HEK293 (cell line): ENCODE measurements around the gene CIB1.

Experiments used
- AEBP2 ChIP-seq: fragments of 450-650 bp; formaldehyde crosslinking; IDR thresholded peaks from 2 replicates; pipeline ENCODE4 v1.5.1; 2016; ENCODE audit warnings: missing biosample characterization, missing genetic modification characterization, borderline replicate concordance
- GFI1B ChIP-seq: fragments of 450-650 bp; formaldehyde crosslinking; IDR thresholded peaks from 2 replicates; pipeline ENCODE4 v1.5.1; 2016; ENCODE audit warnings: missing biosample characterization, missing genetic modification characterization
- GLIS1 ChIP-seq: fragments of 450-650 bp; formaldehyde crosslinking; IDR thresholded peaks from 2 replicates; pipeline ENCODE4 v1.5.1; 2016; ENCODE audit warnings: missing biosample characterization, missing genetic modification characterization
- KLF10 ChIP-seq: fragments of 450-650 bp; IDR thresholded peaks from 2 replicates; pipeline ENCODE4 v1.5.1; 2018; ENCODE audit warnings: missing biosample characterization, mild to moderate bottlenecking, missing genetic modification characterization
- KLF7 ChIP-seq: fragments of 450-650 bp; formaldehyde crosslinking; IDR thresholded peaks from 2 replicates; pipeline ENCODE4 v1.5.1; 2016; ENCODE audit warnings: missing biosample characterization, missing genetic modification characterization, borderline replicate concordance
- MEIS1 ChIP-seq: sonication (generic); formaldehyde crosslinking; IDR thresholded peaks from 2 replicates; pipeline ENCODE4 v1.8.1; 2022; ENCODE audit warnings: missing genetic modification reagents, mild to moderate bottlenecking, borderline replicate concordance
- SCRT1 ChIP-seq: fragments of 450-650 bp; formaldehyde crosslinking; IDR thresholded peaks from 2 replicates; pipeline ENCODE4 v1.5.1; 2016; ENCODE audit warnings: missing biosample characterization, missing genetic modification characterization, borderline replicate concordance
- SETDB1 ChIP-seq: IDR thresholded peaks from one replicate; pipeline ENCODE4 v1.6.1; 2017; ENCODE audit warnings: mild to moderate bottlenecking, low read length, moderate library complexity, mixed read lengths; ENCODE audit not compliant: insufficient read length
- ZFP37 ChIP-seq: fragments of 450-650 bp; formaldehyde crosslinking; IDR thresholded peaks from 2 replicates; pipeline ENCODE4 v1.5.1; 2016; ENCODE audit warnings: missing biosample characterization, missing genetic modification characterization
- ZFP69B ChIP-seq: fragments of 450-650 bp; formaldehyde crosslinking; IDR thresholded peaks from 2 replicates; pipeline ENCODE4 v1.5.1; 2016; ENCODE audit warnings: missing biosample characterization, missing genetic modification characterization
- ZNF248 ChIP-seq: fragments of 450-650 bp; formaldehyde crosslinking; IDR thresholded peaks from 2 replicates; pipeline ENCODE4 v1.5.1; 2017; ENCODE audit warnings: missing biosample characterization, missing genetic modification characterization
- ZNF280C ChIP-seq: fragments of 450-650 bp; formaldehyde crosslinking; IDR thresholded peaks from 2 replicates; pipeline ENCODE4 v1.5.1; 2016; ENCODE audit warnings: missing biosample characterization, missing genetic modification characterization
- ZNF302 ChIP-seq: fragments of 450-650 bp; formaldehyde crosslinking; IDR thresholded peaks from 2 replicates; pipeline ENCODE4 v1.5.1; 2016; ENCODE audit warnings: missing biosample characterization, missing genetic modification characterization, low read depth
- ZNF354C ChIP-seq: fragments of 450-650 bp; formaldehyde crosslinking; IDR thresholded peaks from 2 replicates; pipeline ENCODE4 v1.5.1; 2016; ENCODE audit warnings: missing biosample characterization, missing genetic modification characterization, low read depth, borderline replicate concordance
- ZNF394 ChIP-seq: fragments of 450-650 bp; formaldehyde crosslinking; IDR thresholded peaks from 2 replicates; pipeline ENCODE4 v1.5.1; 2016; ENCODE audit warnings: missing biosample characterization, missing genetic modification characterization, mild to moderate bottlenecking, moderate library complexity, borderline replicate concordance
- ZNF416 ChIP-seq: fragments of 450-650 bp; formaldehyde crosslinking; IDR thresholded peaks from 2 replicates; pipeline ENCODE4 v1.5.1; 2016; ENCODE audit warnings: missing biosample characterization, missing genetic modification characterization
- ZNF426 ChIP-seq: fragments of 450-650 bp; formaldehyde crosslinking; IDR thresholded peaks from 2 replicates; pipeline ENCODE4 v1.5.1; 2017; ENCODE audit warnings: missing biosample characterization, missing genetic modification characterization, mild to moderate bottlenecking, inconsistent platforms, moderate library complexity
- ZNF48 ChIP-seq: fragments of 450-650 bp; formaldehyde crosslinking; IDR thresholded peaks from 2 replicates; pipeline ENCODE4 v1.5.1; 2016; ENCODE audit warnings: missing biosample characterization, missing genetic modification characterization
- ZNF555 ChIP-seq: fragments of 450-650 bp; formaldehyde crosslinking; conservative IDR thresholded peaks from 2 replicates; pipeline ENCODE4 v1.5.1; 2017; ENCODE audit warnings: missing biosample characterization, mild to moderate bottlenecking, missing genetic modification characterization, inconsistent platforms
- ZNF561 ChIP-seq: fragments of 450-650 bp; IDR thresholded peaks from 2 replicates; pipeline ENCODE4 v1.5.1; 2018; ENCODE audit warnings: missing biosample characterization, missing genetic modification characterization, borderline replicate concordance
- ZNF704 ChIP-seq: fragments of 450-650 bp; formaldehyde crosslinking; IDR thresholded peaks from 2 replicates; pipeline ENCODE4 v1.5.1; 2016; ENCODE audit warnings: missing biosample characterization, missing genetic modification characterization
- ZNF747 ChIP-seq: fragments of 450-650 bp; formaldehyde crosslinking; IDR thresholded peaks from 2 replicates; pipeline ENCODE4 v1.5.1; 2016; ENCODE audit warnings: missing biosample characterization, missing genetic modification characterization
- ZNF777 ChIP-seq: fragments of 450-650 bp; formaldehyde crosslinking; IDR thresholded peaks from 2 replicates; pipeline ENCODE4 v1.5.1; 2017; ENCODE audit warnings: missing biosample characterization, missing genetic modification characterization, borderline replicate concordance
- ZNF843 ChIP-seq: fragments of 450-650 bp; formaldehyde crosslinking; IDR thresholded peaks from 2 replicates; pipeline ENCODE4 v1.5.1; 2016; ENCODE audit warnings: missing biosample characterization, missing genetic modification characterization
- TF ChIP-seq, protein P1 (sequence below): fragments of 450-650 bp; formaldehyde crosslinking; IDR thresholded peaks from 2 replicates; pipeline ENCODE4 v1.5.1; 2016; ENCODE audit warnings: missing biosample characterization, missing genetic modification characterization
- TF ChIP-seq, protein P2 (sequence below): fragments of 450-650 bp; formaldehyde crosslinking; IDR thresholded peaks from 2 replicates; pipeline ENCODE4 v1.5.1; 2017; ENCODE audit warnings: missing biosample characterization, missing genetic modification characterization
- TF ChIP-seq, protein P3 (sequence below): sonication (generic); formaldehyde crosslinking; IDR thresholded peaks from 2 replicates; pipeline ENCODE4 v1.8.1; 2022; ENCODE audit warnings: mild to moderate bottlenecking, moderate library complexity, missing genetic modification reagents
- TF ChIP-seq, protein P4 (sequence below): fragments of 450-650 bp; formaldehyde crosslinking; IDR thresholded peaks from 2 replicates; pipeline ENCODE4 v1.5.1; 2016; ENCODE audit warnings: missing biosample characterization, missing genetic modification characterization

CIB1 gene

GRCh38 chr15:90233387-90234095 lies at the start of gene CIB1 (continued):
- peak; percentile 64; the same call in 1 of the 2 replicates for TF ChIP-seq ZNF394
- no peak for TF ChIP-seq ZNF416 (tag by site-specific recombination)
- TF ChIP-seq ZNF561 (tag by site-specific recombination), result peak; percentile 38; the same call in 1 of the 2 replicates
- TF ChIP-seq, protein P1, sequence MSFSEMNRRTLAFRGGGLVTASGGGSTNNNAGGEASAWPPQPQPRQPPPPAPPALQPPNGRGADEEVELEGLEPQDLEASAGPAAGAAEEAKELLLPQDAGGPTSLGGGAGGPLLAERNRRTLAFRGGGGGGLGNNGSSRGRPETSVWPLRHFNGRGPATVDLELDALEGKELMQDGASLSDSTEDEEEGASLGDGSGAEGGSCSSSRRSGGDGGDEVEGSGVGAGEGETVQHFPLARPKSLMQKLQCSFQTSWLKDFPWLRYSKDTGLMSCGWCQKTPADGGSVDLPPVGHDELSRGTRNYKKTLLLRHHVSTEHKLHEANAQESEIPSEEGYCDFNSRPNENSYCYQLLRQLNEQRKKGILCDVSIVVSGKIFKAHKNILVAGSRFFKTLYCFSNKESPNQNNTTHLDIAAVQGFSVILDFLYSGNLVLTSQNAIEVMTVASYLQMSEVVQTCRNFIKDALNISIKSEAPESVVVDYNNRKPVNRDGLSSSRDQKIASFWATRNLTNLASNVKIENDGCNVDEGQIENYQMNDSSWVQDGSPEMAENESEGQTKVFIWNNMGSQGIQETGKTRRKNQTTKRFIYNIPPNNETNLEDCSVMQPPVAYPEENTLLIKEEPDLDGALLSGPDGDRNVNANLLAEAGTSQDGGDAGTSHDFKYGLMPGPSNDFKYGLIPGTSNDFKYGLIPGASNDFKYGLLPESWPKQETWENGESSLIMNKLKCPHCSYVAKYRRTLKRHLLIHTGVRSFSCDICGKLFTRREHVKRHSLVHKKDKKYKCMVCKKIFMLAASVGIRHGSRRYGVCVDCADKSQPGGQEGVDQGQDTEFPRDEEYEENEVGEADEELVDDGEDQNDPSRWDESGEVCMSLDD, result peak; percentile 94
- TF ChIP-seq ZNF704, result no peak
- TF ChIP-seq, protein P2, sequence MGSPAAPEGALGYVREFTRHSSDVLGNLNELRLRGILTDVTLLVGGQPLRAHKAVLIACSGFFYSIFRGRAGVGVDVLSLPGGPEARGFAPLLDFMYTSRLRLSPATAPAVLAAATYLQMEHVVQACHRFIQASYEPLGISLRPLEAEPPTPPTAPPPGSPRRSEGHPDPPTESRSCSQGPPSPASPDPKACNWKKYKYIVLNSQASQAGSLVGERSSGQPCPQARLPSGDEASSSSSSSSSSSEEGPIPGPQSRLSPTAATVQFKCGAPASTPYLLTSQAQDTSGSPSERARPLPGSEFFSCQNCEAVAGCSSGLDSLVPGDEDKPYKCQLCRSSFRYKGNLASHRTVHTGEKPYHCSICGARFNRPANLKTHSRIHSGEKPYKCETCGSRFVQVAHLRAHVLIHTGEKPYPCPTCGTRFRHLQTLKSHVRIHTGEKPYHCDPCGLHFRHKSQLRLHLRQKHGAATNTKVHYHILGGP (tag by site-specific recombination), result no peak
- no peak for TF ChIP-seq ZNF777 (tag by site-specific recombination)
- TF ChIP-seq, protein P3, sequence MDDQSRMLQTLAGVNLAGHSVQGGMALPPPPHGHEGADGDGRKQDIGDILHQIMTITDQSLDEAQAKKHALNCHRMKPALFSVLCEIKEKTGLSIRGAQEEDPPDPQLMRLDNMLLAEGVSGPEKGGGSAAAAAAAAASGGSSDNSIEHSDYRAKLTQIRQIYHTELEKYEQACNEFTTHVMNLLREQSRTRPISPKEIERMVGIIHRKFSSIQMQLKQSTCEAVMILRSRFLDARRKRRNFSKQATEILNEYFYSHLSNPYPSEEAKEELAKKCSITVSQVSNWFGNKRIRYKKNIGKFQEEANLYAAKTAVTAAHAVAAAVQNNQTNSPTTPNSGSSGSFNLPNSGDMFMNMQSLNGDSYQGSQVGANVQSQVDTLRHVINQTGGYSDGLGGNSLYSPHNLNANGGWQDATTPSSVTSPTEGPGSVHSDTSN (CRISPR knock-in tag), result peak; percentile 46
- no peak; the same call in none of the 2 replicates for TF ChIP-seq GLIS1 (tag by site-specific recombination)
- no peak for TF ChIP-seq ZNF354C (tag by site-specific recombination)
- TF ChIP-seq, protein P4, sequence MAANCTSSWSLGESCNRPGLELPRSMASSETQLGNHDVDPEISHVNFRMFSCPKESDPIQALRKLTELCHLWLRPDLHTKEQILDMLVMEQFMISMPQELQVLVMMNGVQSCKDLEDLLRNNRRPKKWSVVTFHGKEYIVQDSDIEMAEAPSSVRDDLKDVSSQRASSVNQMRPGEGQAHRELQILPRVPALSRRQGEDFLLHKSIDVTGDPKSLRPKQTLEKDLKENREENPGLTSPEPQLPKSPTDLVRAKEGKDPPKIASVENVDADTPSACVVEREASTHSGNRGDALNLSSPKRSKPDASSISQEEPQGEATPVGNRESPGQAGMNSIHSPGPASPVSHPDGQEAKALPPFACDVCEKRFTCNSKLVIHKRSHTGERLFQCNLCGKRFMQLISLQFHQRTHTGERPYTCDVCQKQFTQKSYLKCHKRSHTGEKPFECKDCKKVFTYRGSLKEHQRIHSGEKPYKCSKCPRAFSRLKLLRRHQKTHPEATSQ (tag by site-specific recombination), result peak; percentile 68; the same call in 1 of the 2 replicates
- TF ChIP-seq MEIS1 (CRISPR knock-in tag), result no peak
- no peak for TF ChIP-seq ZNF280C (tag by site-specific recombination)
- TF ChIP-seq ZFP69B (tag by site-specific recombination), result no peak
- TF ChIP-seq ZNF843 (tag by site-specific recombination), result peak; percentile 26; the same call in 1 of the 2 replicates
- no peak for TF ChIP-seq ZNF555 (tag by site-specific recombination)
- TF ChIP-seq ZNF747 (tag by site-specific recombination), result no peak
- TF ChIP-seq SCRT1 (tag by site-specific recombination), result no peak
- TF ChIP-seq ZNF248 (tag by site-specific recombination), result no peak
- TF ChIP-seq SETDB1, result no peak
- TF ChIP-seq KLF10, result peak; percentile 94
- no peak for TF ChIP-seq ZFP37
- TF ChIP-seq GFI1B, result no peak
- no peak for TF ChIP-seq ZNF302 (tag by site-specific recombination)
- TF ChIP-seq AEBP2 (tag by site-specific recombination), result no peak
- no peak for TF ChIP-seq KLF7 (tag by site-specific recombination)
- no peak for TF ChIP-seq ZNF48
- TF ChIP-seq ZNF426 (tag by site-specific recombination), result no peak
